T-helper 22 cell (primary cell): Measurements from ENCODE around the gene MIA.
A peak's percentile ranks its signal among the peaks of the same experiment; 100 is the strongest.
"Not testable (repeated sequence)": the region's sequence is repeated elsewhere in the genome, so short reads cannot be mapped to it uniquely, and the experiment has no call there.

ENCODE experiments used
- DNase-seq: peaks from one replicate; pipeline ENCODE4 v3.0.0-alpha.2; 2020; ENCODE audit warnings: low read depth

The MIA gene

GRCh38 chr19:40750874-40751537, 24.3 kb upstream of the MIA start, which contains the start of gene SNRPA:
Gene SNRPA (plus strand): TSS chr19:40751203. CDS start chr19:40751409, 206 bp downstream.
- DNase-seq = peak; percentile 93

DNA sequence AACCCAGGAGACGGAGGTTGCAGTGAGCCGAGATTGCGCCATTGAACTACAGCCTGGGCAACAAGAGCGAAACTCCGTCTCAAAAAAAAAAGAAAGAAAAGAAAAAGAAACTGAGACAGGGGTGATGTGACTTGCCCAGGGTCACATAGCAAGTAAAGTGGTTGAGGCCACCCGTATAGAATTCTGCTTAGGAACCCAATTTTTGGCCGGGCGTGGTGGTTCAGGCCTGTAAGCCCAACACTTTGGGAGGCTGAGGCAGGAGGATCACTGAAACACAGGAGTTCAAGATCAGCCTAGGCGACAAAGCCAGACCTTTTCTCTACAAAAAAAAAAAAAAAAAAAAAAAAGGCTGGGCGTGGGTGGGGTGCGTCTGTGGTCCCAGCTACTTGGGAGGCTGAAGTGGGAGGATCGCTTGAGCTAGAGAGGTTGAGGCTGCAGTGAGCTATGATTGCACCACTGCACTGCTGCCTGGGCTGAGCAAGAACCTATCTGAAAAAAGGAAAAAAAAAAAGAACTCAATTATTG, 23.0 kb upstream of the MIA start:
- no peak for DNase-seq

DNA sequence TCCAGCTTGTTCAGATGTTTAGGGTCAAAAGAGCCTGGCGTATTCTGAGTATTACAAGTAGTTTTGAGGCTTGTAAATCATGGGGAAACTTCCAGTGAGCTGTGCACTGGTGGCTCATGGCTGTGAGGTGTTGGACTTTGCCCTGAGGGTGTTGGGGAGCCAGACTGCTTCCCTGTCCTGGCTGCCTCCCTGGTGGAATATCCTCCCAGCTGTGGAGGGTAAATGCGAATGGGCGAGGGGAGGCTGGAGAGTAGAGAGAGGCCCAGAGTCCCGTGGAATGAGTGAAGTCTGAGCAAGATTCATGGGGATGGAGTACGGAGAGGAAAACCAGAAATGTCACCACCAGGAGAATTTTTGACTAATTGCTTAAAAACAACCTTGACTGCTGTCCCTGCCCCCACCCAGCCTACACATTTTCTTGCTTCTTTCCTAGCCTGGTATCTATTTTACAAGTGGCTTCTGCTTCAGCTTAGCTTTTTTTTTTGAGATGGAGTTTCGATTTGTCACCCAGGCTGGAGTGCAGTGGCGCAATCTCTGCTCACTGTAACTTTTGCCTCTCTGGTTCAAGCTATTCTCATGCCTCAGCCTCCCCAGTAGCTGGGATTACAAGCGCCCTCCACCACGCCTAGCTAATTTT, 20.6 kb upstream of the MIA start:
- DNase-seq = no peak

DNA sequence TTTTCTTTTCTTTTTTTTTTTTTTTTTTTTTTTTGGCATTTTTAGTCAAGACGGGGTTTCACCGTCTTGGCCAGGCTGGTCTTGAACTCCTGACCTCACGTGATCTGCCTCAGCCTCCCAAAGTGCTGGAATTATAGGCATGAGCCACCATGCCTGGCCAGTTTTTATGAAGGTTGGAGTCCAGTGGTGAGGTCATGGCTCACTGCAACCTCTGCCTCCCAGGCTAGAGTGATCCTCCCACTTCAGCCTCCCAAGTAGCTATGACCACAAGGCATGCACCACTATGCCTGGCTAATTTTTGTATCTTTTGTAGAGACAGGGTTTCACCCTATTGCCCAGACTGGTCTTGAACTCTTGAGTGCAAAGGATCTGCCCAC, 20.1 kb upstream of the MIA start:
- no peak for DNase-seq

DNA sequence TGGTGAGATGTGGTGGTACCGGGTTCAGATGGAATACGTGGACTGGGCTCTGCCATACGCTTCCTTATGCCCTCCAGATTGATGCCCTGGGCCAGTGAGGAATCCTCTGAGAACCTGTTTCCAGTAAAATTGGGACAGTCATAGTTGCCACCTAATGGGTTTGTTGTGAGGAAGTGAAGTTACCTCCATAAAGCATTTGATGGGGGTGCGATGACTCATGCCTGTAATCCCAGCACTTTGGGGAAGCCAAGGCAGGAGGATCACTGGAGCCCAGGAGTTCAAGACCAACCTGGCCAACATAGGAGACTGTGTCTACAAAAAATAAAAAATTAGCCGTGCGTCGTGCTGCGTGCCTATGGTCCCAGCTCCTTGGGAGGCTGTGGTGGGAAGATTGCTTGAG, 19.5 kb upstream of the MIA start:
- no peak for DNase-seq

DNA sequence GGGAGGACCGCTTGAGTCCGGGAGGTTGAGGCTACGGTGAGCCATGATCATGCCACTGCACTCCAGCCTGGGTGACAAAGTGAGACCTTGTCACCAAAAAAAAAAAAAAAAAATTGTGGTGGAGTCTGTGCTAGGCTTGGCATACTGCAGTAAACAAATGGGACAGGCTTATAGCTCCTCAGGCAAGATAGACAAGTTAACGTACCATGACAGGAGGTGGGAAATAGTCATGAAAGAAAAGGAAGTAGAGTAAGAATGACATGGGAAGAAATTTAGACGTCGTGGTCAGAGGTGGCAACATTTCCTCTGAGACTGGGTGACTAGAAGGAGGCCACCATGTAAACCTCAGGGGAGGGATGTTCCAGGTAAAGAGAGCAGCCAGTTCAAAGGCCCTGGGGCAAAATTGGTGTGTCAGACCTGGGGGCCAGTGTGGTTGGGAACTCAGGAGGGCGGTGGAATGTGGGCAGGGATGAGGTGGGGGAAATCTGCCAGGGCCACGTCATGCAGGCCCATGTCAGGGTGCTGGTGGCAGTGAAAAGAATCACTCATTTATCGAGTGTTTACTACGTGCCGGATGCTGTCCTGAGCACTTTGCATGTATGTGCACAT, 18.7 kb upstream of the MIA start:
- DNase-seq = peak; percentile 15

GRCh38 chr19:40758491-40758890, 16.8 kb upstream of the MIA start:
- no peak for DNase-seq

DNA sequence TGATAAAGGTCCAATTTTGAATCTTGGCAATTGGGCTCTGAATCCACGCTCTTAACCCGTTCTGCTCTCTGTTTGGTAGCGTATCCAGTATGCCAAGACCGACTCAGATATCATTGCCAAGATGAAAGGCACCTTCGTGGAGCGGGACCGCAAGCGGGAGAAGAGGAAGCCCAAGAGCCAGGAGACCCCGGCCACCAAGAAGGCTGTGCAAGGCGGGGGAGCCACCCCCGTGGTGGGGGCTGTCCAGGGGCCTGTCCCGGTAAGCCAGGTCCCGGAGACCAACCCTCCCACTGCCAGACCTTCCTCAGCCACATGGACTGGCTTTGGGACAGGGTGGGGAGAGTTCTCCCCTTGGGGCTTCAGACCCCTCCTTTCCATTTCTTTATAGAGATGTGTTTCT, 16.0 kb upstream of the MIA start:
- no peak for DNase-seq

DNA sequence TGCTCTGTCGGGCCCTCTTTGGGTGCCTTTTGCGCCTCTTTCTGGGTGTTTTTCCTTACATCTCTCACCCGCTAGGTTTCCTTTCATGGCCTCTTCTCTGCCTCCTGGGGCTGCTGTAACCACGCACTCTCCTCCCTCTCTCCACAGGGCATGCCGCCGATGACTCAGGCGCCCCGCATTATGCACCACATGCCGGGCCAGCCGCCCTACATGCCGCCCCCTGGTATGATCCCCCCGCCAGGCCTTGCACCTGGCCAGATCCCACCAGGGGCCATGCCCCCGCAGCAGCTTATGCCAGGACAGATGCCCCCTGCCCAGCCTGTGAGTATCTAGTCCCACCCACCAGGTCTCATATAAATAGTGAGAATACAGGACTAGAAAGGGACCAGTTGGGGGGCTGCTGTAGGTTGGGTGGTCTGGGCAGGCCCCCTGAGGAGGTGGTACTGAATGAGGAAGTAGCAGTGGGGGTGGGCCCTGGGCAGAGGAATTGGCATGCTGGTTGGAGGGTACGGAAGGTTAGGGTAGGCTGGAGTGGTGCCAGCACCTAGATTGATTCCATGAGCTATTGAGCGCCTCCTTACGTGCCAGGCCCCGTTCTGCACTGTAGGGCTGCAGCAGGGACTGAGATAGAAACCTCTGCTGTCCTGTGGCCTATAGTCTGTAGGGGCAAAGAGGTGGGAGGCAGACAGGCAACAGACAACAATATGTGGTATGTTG, 12.4 kb upstream of the MIA start:
- no peak for DNase-seq

- no peak for DNase-seq
These were observed 11.8 kb upstream of the MIA start for GRCh38 chr19:40763526-40763925.

DNA sequence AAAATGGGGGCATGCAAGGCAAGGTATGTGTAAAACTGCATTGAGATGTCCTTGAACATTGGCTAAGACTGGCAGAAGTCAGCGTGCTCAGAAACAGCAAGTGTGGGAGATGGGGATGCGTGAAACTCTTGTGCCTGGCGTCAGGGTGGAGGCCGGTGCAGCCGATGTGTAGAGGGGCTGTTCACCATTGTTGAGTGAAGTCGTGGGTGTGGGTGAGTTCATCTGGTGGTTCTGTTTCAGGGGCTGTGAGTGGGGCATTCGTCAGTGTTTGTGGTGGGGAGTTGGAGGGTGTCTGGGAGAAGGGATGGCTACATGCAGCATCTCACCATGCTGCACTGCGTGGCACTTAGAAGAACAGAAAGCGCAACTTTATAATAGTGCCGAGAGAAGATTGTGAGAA, 11.4 kb upstream of the MIA start:
- no peak for DNase-seq

- DNase-seq = not testable (repeated sequence)
These were observed 8.9 kb upstream of the MIA start for GRCh38 chr19:40766385-40766784.

- no peak for DNase-seq
These were observed 6.5 kb upstream of the MIA start for GRCh38 chr19:40768869-40769268.

GRCh38 chr19:40771101-40771862, 4.0 kb upstream of the MIA start:
- DNase-seq = not testable (repeated sequence)

GRCh38 chr19:40775632-40776022, 306 bp downstream of the MIA start:
- DNase-seq = no peak

DNA sequence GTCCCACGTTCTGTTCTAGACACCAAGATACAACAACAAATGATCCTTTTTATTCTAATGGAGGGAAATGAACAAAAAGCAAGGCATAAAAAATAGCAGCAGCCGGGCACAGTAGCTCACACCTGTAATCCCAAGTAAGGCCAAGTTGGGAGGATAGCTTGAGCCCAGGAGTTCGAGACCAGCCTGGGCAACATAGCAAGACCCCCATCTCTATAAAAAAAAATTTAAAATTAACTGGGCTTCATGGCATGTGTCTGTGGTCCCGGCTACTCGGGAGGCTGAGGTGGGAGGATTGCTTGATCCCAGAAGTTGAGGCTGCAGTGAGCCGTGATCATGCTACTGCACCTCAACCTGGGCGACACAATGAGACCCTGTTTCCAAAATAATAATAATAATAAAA, 1.0 kb downstream of the MIA start:
- no peak for DNase-seq

DNA sequence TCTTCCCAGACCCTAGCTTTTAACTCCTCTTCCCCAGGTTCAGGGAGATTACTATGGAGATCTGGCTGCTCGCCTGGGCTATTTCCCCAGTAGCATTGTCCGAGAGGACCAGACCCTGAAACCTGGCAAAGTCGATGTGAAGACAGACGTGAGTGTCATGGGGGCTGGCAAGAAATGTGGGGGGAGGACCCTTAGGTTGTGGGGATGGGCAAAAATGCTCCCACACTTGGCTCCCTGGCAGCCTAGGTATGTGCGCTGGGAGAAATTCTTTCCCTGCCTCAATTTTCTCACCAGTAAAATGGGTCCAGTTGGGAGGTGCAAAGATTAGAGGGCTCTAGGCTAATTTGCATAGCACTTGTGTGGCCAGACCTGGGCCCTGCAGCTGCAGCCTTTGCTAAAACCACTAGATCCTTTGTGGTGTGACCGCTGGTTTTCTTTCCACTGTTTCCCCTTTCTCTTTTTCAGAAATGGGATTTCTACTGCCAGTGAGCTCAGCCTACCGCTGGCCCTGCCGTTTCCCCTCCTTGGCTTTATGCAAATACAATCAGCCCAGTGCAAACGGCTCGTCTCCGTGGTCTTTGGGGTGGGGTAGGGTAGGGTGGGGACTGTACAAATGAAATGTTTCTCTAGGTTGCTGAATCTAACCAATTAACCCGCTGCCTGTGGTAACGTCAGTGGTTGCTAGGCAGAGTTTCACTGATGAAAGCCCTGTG, 1.8 kb downstream of the MIA start:
- DNase-seq = peak; percentile 82

- DNase-seq = no peak
These were observed 2.3 kb downstream of the MIA start for GRCh38 chr19:40777645-40777936.

DNA sequence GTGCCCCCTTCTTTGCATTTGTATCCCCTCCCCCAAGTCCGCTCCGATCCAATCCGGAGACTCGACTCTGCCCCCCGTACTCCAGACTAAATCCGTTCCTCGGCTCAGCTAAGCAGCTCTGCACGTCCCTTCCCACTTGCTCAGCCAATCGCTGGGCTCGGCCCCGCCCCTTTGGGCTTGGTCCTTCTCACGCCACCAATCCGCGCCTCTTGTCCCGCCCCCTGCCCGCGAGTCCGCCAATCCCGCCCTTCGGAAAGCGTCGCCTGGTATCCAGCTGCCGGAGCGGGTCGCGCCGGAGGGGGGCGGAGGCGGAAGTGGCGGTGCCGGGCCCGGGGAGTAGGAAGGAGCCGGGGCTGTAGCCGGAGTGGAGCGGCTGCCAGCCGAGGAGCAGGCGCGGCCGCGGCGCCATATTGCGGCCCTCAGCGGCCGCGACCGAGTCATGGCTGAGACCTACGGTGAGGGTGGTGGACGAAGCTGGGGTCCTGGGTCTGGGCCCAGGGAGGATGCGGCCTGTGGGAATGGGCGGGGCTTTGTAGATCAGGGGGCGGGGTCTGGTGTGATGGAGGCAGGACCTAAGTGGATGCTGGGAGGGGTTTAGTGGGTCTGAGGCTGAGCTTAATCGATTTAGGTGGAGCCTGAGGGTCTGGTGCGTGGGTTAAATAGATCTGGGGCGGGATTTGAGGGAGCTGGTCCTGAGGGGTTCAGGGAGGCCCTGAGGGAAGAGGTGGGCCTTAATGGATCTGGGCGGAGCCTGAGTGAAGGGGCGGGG, 2.8 kb downstream of the MIA start, which contains the start of gene RAB4B:
TSS of gene RAB4B (plus strand) at position 311 of the 769 bp plus-strand sequence. CDS start at position 440, 129 bp downstream.
- DNase-seq = peak; percentile 100

GRCh38 chr19:40778706-40779284, 3.5 kb downstream of the MIA start:
- no peak for DNase-seq
